NK-92 treated with Interleukin-12 subunit alpha and Interleukin-12 subunit beta, amount 100 ng/mL, for 24 hours (cell line): ENCODE measurements around the gene OR56B1.
A peak's percentile ranks its signal among the peaks of the same experiment; 100 is the strongest.
"Not testable (repeated sequence)": the region's sequence is repeated elsewhere in the genome, so short reads cannot be mapped to it uniquely, and the experiment has no call there.

Experiments
- DNase-seq: peaks from one replicate; lab custom pipeline; 2025; lab: John Stamatoyannopoulos, UW

The OR56B1 gene, protein sequence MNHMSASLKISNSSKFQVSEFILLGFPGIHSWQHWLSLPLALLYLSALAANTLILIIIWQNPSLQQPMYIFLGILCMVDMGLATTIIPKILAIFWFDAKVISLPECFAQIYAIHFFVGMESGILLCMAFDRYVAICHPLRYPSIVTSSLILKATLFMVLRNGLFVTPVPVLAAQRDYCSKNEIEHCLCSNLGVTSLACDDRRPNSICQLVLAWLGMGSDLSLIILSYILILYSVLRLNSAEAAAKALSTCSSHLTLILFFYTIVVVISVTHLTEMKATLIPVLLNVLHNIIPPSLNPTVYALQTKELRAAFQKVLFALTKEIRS

GRCh38 chr11:5736396-5736795 is at the start of gene OR56B1:
OR56B1 (plus strand) TSS chr11:5736448; CDS start chr11:5736517, 69 bp downstream.
- no peak for DNase-seq

- DNase-seq: no peak
These were observed 47.8 kb upstream of the OR56B1 start for GRCh38 chr11:5688482-5688881.

GRCh38 chr11:5689551-5689983 is 46.7 kb upstream of the OR56B1 start, which contains the start of gene TRIM22:
TRIM22 (plus strand) TSS chr11:5689790; CDS start chr11:5696233, 6,443 bp downstream.
- peak; percentile 11 for DNase-seq

- DNase-seq: no peak
These were observed 46.0 kb upstream of the OR56B1 start for GRCh38 chr11:5690216-5690615.

GRCh38 chr11:5690736-5691135 is 45.5 kb upstream of the OR56B1 start:
- DNase-seq: no peak

DNA sequence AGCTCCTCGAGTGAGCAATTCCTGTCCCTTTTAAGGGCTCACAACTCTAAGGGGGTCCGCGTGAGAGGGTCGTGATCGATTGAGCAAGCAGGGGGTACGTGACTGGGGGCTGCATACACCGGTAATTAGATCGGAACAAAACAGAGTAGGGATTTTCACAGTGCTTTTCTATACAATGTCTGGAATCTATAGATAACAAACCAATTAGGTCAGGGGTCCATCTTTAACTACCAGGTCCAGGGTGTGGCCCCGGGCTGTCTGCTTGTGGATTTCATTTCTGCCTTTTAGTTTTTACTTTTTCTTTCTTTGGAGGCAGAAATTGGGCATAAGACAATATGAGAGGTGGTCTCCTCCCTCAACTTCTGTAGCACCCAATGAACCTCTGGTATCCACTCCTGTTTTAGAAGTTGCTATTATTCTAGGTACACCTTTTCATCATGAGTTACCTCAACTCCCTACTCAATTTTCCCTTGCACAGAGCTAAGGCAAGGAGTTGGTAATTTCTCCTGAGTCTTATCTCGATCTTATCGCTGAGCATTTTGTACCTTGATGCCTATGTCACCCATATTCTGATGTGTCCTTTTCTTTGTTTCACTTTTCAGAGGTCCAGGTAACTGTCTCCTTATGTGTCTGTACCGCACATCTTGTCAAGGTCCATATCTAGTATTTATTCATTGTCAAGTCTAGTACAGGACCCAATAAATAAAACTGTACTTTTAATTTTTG is 44.8 kb upstream of the OR56B1 start:
- not testable (repeated sequence) for DNase-seq

DNA sequence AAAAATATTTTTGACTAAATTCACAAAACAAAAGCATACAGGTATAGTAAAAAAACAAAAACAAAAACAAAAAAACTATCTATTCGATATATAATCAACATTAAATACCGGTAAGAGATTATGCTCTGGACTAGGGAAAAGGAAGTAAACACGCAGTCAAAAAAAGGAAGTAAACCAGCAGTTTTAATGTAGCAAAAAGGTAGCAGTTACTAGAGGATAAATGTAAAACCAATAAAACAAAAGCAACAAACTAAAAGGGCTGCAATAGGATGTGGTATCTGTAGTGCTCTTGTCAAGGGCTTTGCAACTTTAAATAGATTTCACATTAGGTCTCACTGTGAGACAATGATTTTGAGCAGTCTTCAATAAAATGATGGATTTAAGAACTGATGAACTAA is 44.3 kb upstream of the OR56B1 start:
- no peak for DNase-seq

GRCh38 chr11:5694642-5695041 is 41.6 kb upstream of the OR56B1 start:
- DNase-seq: no peak

GRCh38 chr11:5695580-5695979 is 40.7 kb upstream of the OR56B1 start:
- no peak for DNase-seq

GRCh38 chr11:5696210-5696609 is 40.0 kb upstream of the OR56B1 start:
- DNase-seq: no peak

DNA sequence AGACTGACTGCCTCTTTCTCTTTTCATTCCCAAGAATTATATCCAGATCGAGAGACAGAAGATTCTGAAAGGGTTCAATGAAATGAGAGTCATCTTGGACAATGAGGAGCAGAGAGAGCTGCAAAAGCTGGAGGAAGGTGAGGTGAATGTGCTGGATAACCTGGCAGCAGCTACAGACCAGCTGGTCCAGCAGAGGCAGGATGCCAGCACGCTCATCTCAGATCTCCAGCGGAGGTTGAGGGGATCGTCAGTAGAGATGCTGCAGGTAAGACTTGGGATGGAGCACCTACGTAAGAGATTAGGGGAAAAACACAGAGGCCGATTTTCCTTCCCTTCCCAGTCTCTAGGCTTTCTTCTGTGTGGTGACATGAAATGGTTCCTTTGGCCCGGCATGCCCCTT is 38.0 kb upstream of the OR56B1 start:
- no peak for DNase-seq

GRCh38 chr11:5700421-5701054 is 35.7 kb upstream of the OR56B1 start:
- DNase-seq: no peak

- no peak for DNase-seq
These were observed 35.1 kb upstream of the OR56B1 start for GRCh38 chr11:5701055-5701577.

DNA sequence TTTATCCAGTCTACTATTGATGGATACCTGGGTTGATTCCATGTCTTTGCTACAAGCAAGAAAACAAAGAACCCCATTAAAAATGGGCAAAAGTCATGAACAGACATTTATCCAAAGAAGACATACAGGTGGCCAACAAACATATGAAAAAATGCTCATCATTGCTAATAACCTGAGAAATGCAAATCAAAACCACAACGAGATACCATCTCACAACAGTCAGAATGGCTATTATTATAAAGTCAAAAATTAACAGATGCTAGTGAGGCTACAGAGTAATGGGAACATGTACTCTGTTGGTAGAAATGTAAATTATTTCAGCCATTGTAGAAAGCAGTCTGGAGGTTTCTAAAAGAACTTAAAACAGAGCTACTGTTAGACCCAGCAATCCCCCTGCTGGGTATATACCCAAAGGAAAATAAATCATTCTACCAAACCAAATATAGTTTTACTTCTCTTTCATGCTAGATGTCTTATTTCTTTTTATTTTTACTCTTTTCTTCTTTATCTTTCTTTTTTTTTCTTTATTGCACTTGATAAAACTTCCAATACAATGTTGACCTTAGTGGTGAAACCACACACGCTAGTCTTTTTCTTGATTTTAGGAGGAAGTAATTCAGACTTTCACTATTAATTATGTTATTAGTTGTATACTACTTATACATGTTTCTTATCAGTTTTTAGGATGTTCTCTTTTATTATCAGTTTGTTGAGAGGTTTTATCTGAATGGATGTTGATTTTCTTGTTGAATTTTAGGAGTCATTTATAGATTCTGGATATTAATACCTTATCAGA is 32.3 kb upstream of the OR56B1 start:
- DNase-seq: no peak

GRCh38 chr11:5705688-5706087 is 30.6 kb upstream of the OR56B1 start:
- DNase-seq: no peak

- no peak for DNase-seq
These were observed 23.7 kb upstream of the OR56B1 start for GRCh38 chr11:5712507-5712906.

DNA sequence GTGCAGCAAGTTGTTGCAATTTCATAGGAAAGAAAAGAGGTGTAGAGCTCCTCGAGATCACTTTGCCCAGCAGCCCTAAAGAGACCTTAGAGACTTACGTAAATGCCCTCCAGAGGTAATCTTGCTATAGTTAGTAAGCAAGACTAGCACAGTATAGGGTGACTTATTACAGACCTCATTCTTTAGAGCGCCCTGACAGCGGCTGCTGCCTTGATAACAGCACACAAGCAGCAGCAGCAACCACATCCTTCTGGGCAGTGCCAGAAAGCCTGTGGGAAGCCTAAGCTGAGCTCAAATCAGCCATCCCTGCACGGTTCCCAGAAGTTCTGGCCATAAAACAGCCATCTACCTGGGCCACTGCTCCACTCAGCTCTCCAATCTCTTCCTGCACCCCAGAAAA is 22.6 kb upstream of the OR56B1 start:
- no peak for DNase-seq

DNA sequence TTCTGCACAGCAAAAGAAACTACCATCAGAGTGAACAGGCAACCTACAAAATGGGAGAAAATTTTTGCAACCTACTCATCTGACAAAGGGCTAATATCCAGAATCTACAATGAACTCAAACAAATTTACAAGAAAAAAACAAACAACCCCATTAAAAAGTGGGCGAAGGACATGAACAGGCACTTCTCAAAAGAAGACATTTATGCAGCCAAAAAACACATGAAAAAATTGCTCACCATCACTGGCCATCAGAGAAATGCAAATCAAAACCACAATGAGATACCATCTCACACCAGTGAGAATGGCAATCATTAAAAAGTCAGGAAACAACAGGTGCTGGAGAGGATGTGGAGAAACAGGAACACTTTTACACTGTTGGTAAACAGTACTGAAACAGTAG is 19.7 kb upstream of the OR56B1 start:
- not testable (repeated sequence) for DNase-seq

GRCh38 chr11:5719703-5720495 is 16.3 kb upstream of the OR56B1 start:
- peak; percentile 2 for DNase-seq

DNA sequence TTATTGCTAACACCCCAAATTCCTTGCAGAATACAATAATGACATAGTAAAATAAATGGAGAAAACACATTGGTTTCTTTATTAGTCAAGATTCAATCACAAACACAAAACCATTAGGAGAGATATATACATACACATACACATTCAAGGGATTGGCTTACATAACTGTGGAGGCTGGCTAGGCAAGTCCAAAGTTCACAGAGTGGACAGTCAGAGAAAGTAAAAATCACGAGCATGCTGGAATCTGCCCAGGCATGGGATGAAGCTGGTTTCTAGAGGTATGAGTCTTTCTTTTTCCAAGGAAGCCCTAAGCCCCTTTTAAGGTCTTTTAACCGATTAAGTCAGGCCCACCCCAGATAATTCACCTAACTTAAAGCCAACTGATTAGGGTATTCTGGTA is 13.6 kb upstream of the OR56B1 start:
- no peak for DNase-seq

DNA sequence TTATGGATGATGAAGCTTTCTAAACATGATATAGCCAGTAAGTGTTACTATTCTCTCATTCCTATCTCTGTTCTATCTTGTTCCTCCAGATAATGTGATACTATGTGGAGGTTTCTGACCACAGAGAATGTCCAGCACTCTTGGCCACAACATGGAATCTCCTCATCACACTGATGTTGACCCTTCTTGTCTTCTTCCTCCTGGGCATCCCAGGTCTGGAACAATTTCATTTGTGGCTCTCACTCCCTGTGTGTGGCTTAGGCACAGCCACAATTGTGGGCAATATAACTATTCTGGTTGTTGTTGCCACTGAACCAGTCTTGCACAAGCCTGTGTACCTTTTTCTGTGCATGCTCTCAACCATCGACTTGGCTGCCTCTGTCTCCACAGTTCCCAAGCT is 9.9 kb upstream of the OR56B1 start:
- no peak for DNase-seq
